K562 (cell line): Measurements from ENCODE around the gene ARF1. TPM values are rescaled to one million over a fixed set of nuclear protein-coding genes. Genes with fewer than 3 reads are reported as not detected.
A peak's percentile ranks its signal among the peaks of the same experiment; 100 is the strongest.

ENCODE experiments used
- ATAC-seq: fragments of 200-7000 bp; cut with Tn5 transposase; 3 replicates; pipeline ENCODE4 v1.9.1; 2020; ENCODE audit warnings: moderate library complexity
- BruUV-seq: library from RNA; stranded (reverse); fragments of 400-500 nt; replicated peaks from 2 replicates; lab custom pipeline; 2021; lab: Mats Ljungman, UMichigan
- CTCF ChIA-PET: fragments of 300-600 bp; formaldehyde crosslinking; extraction: SDS; loops from one replicate; lab custom pipeline; 2021; ENCODE audit warnings: low intra/inter-chr PET ratio; lab: Yijun Ruan, JAX
- POLR2A ChIA-PET: fragments of 300-600, 350-650 bp; sonication (Branson Sonifier 250); formaldehyde crosslinking; extraction: SDS; loops from one replicate; lab custom pipeline; 2021; ENCODE audit warnings: antibody characterized with exemption, inconsistent platforms; lab: Yijun Ruan, JAX
- DNase-seq, 4 experiments: peaks; one replicate each; pipeline versions ENCODE4 v3.0.0 to v3.0.0-alpha.2; 2011 to 2018; ENCODE audit warnings: low spot score in 3 of 4, mixed read lengths in 3 of 4; ENCODE audit errors: extremely low read depth in 1 of 4
- FAIRE-seq: peaks from 2 replicates; lab custom pipeline; 2011; peaks lifted over from hg19 to GRCh38; lab: Jason Lieb, UNC
- H2AFZ ChIP-seq: 2 replicates; pipeline ENCODE4 v1.6.0; 2011; ENCODE audit warnings: low read depth, low read length, control low read depth, inconsistent platforms
- H3K27ac ChIP-seq: fragments of 200-600 bp; 3 replicates; pipeline ENCODE4 v1.8.0; 2011; ENCODE audit warnings: low read depth, mild to moderate bottlenecking, control low read depth, inconsistent platforms, low read length, moderate library complexity, mixed read lengths; ENCODE audit errors: extremely low read depth
- H3K27me3 ChIP-seq, 2 experiments: fragments of 300-600 bp in 1 of 2; 2 replicates in 1 of 2; 3 replicates in 1 of 2; pipeline versions ENCODE4 v1.6.0 to v1.8.0; 2011; ENCODE audit warnings: inconsistent platforms in 2 of 2, low read length in 2 of 2, mild to moderate bottlenecking in 1 of 2, mixed read lengths in 1 of 2, moderate library complexity in 1 of 2; ENCODE audit not compliant: control insufficient read depth in 2 of 2, insufficient read depth in 2 of 2
- H3K36me3 ChIP-seq: fragments of 300-600 bp; 3 replicates; pipeline ENCODE4 v1.8.0; 2011; ENCODE audit warnings: mild to moderate bottlenecking, low read length, inconsistent platforms; ENCODE audit not compliant: control insufficient read depth, insufficient read depth
- H3K4me1 ChIP-seq, 2 experiments: fragments of 200-600 bp in 1 of 2; replicated peaks in 1 of 2; 2 replicates in 1 of 2; 3 replicates in 1 of 2; pipeline versions ENCODE4 v1.5.1 to v1.8.0; 2011; ENCODE audit warnings: inconsistent platforms in 2 of 2, low read length in 2 of 2, mild to moderate bottlenecking in 1 of 2, mixed read lengths in 1 of 2, moderate library complexity in 1 of 2; ENCODE audit not compliant: control insufficient read depth in 2 of 2, insufficient read depth in 2 of 2
- H3K4me2 ChIP-seq: 2 replicates; pipeline ENCODE4 v1.6.1; 2011; ENCODE audit warnings: low read length, control low read depth, inconsistent platforms, mixed read lengths; ENCODE audit not compliant: insufficient read depth
- H3K4me3 ChIP-seq: fragments of 200-600 bp; sonication (generic), shearing (Covaris generic); 2 replicates; pipeline ENCODE4 v1.5.1; 2016; ENCODE audit warnings: control low read depth, inconsistent platforms
- H3K79me2 ChIP-seq: fragments of 200-600 bp; 3 replicates; pipeline ENCODE4 v1.8.0; 2011; ENCODE audit warnings: low read length, inconsistent platforms; ENCODE audit not compliant: control insufficient read depth, insufficient read depth
- H3K9ac ChIP-seq, 2 experiments: 2 replicates each; pipeline versions ENCODE4 v1.6.0 to v1.6.1; 2011; ENCODE audit warnings: low read depth in 2 of 2, low read length in 2 of 2, control low read depth in 1 of 2, inconsistent platforms in 1 of 2, mild to moderate bottlenecking in 1 of 2, mixed read lengths in 1 of 2; ENCODE audit not compliant: insufficient read depth in 1 of 2
- H3K9me1 ChIP-seq: one replicate; pipeline ENCODE4 v1.6.0; 2011; ENCODE audit warnings: inconsistent platforms, mild to moderate bottlenecking, low read length, moderate library complexity; ENCODE audit not compliant: control insufficient read depth, insufficient read depth
- H3K9me3 ChIP-seq: replicated peaks from 2 replicates; pipeline ENCODE4 v1.5.1; 2011; ENCODE audit warnings: low read depth, low read length, inconsistent platforms; ENCODE audit not compliant: control insufficient read depth, insufficient read depth
- H4K20me1 ChIP-seq: replicated peaks from 2 replicates; pipeline ENCODE4 v1.6.1; 2011; ENCODE audit warnings: low read length, inconsistent platforms, mixed read lengths; ENCODE audit not compliant: control insufficient read depth, insufficient read depth
- ETV5 ChIP-seq: sonication (generic); formaldehyde crosslinking; IDR thresholded peaks from 2 replicates; pipeline ENCODE4 v1.4.0; 2020; ENCODE audit warnings: low read depth, mild to moderate bottlenecking, missing genetic modification reagents
- RFX5 ChIP-seq: IDR thresholded peaks from 2 replicates; pipeline ENCODE4 v1.6.1; 2011; ENCODE audit warnings: low read depth, mild to moderate bottlenecking, improper control_type of control experiment, low read length
- SMARCA4 ChIP-seq: fragments of 450-650 bp; IDR thresholded peaks from 2 replicates; pipeline ENCODE4 v1.6.1; 2016
- WGBS: fragments of 100-300 bp; shearing (Covaris generic); methylation state at CpG from one replicate; pipeline ENCODE4 v1.1.6; 2016; ENCODE audit warnings: low coverage, mixed read lengths; ENCODE audit not compliant: insufficient coverage; ENCODE audit errors: missing lambda C conversion rate; 5-methylcytosine and 5-hydroxymethylcytosine counted together
- in situ Hi-C: fragments of 300-500 bp; cut with MboI; formaldehyde crosslinking; loops from 4 replicates; pipeline ENCODE4 v1.15.0; 2018; ENCODE audit warnings: inconsistent platforms, mixed read lengths
- intact Hi-C: fragments of 100-400 bp; cut with micrococcal nuclease; formaldehyde crosslinking; loops from 2 replicates; pipeline ENCODE4 v1.14.2; 2022
- polyA plus RNA-seq, 8 experiments: library from polyadenylated mRNA; depleted of rRNA in 4 of 8; stranded (reverse) in 5 of 8; unstranded in 3 of 8; fragments of >200 nt; fragmentation: Nextera tagmentation in 2 of 8; fragmentation: Illumina TruSeq in 1 of 8; extraction: Ambion mirVana in 2 of 8; extraction: Trizol in 1 of 8; gene quantifications; 2 replicates each; pipeline versions ENCODE4 v1.2.1 to v1.2.3, GENCODE V29; 2011 to 2014; ENCODE audit warnings: inconsistent platforms in 1 of 8, missing spikeins in 1 of 8
- total RNA-seq, 7 experiments: library from RNA; depleted of rRNA in 6 of 7; stranded (reverse); fragments of >200 nt in 6 of 7; fragmentation: Illumina TruSeq in 2 of 7; extraction: Trizol in 2 of 7; gene quantifications; 2 replicates each; pipeline versions ENCODE4 v1.2.1 to v1.2.3, GENCODE V29; 2011 to 2021; ENCODE audit warnings: low replicate concordance in 1 of 7
- TF ChIP-seq, protein P1 (sequence below), 2 experiments: fragments of 450-650 bp; conservative IDR thresholded peaks; 2 replicates each; pipeline ENCODE4 v1.6.1; 2017; ENCODE audit warnings: mild to moderate bottlenecking in 2 of 2, moderate library complexity in 2 of 2
- TF ChIP-seq, protein P2 (sequence below): sonication (generic); formaldehyde crosslinking; IDR thresholded peaks from 2 replicates; pipeline ENCODE4 v1.8.0; 2023; ENCODE audit warnings: missing genetic modification reagents, mild to moderate bottlenecking, borderline replicate concordance

Gene ARF1
- total and polyA plus RNA-seq, 9 of the 15 experiments (the other 6 are each of a cell fraction or from before 2014, with no cell fraction given) = 69.8 to 593 (median 325) TPM

DNA sequence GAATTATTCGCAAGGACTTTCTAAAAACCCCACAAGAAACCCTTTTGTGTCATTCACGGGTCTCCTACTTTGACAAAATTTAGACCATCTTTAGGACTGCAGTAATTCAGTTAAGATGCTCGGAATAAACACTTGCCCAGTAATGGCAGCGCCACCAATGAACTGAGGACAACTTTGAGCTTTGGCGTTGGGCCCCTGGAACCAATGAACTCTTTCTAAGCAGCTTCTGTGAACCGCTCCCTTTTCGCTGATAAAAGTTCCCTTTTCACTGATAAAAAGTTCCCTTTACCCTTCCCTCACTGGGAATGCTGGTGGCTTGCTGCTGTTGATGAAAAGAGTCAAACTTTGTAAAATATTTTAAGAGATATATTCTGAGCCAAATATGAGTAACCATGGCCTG, 28.0 kb downstream of the ARF1 start:
- no peak overlapping the region for H3K4me3 ChIP-seq
- ATAC-seq (no peak), DNase-seq (peak in 1 of 4 experiments; percentile 5), FAIRE-seq (no peak)
- TF ChIP-seq RFX5 = no peak
- TF ChIP-seq, protein P1, sequence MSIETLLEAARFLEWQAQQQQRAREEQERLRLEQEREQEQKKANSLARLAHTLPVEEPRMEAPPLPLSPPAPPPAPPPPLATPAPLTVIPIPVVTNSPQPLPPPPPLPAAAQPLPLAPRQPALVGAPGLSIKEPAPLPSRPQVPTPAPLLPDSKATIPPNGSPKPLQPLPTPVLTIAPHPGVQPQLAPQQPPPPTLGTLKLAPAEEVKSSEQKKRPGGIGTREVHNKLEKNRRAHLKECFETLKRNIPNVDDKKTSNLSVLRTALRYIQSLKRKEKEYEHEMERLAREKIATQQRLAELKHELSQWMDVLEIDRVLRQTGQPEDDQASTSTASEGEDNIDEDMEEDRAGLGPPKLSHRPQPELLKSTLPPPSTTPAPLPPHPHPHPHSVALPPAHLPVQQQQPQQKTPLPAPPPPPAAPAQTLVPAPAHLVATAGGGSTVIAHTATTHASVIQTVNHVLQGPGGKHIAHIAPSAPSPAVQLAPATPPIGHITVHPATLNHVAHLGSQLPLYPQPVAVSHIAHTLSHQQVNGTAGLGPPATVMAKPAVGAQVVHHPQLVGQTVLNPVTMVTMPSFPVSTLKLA (conservative IDR thresholded peaks at IDR 0.05) = 0 out of 4 replicates have a peak, but pooled peaks of 1 of the 2 experiments have one; percentile 10
- 0 out of 2 replicates have a peak, but pooled peaks have one; percentile 15 for TF ChIP-seq ETV5 (CRISPR knock-in tag)
- no peak for TF ChIP-seq SMARCA4
- TF ChIP-seq, protein P2, sequence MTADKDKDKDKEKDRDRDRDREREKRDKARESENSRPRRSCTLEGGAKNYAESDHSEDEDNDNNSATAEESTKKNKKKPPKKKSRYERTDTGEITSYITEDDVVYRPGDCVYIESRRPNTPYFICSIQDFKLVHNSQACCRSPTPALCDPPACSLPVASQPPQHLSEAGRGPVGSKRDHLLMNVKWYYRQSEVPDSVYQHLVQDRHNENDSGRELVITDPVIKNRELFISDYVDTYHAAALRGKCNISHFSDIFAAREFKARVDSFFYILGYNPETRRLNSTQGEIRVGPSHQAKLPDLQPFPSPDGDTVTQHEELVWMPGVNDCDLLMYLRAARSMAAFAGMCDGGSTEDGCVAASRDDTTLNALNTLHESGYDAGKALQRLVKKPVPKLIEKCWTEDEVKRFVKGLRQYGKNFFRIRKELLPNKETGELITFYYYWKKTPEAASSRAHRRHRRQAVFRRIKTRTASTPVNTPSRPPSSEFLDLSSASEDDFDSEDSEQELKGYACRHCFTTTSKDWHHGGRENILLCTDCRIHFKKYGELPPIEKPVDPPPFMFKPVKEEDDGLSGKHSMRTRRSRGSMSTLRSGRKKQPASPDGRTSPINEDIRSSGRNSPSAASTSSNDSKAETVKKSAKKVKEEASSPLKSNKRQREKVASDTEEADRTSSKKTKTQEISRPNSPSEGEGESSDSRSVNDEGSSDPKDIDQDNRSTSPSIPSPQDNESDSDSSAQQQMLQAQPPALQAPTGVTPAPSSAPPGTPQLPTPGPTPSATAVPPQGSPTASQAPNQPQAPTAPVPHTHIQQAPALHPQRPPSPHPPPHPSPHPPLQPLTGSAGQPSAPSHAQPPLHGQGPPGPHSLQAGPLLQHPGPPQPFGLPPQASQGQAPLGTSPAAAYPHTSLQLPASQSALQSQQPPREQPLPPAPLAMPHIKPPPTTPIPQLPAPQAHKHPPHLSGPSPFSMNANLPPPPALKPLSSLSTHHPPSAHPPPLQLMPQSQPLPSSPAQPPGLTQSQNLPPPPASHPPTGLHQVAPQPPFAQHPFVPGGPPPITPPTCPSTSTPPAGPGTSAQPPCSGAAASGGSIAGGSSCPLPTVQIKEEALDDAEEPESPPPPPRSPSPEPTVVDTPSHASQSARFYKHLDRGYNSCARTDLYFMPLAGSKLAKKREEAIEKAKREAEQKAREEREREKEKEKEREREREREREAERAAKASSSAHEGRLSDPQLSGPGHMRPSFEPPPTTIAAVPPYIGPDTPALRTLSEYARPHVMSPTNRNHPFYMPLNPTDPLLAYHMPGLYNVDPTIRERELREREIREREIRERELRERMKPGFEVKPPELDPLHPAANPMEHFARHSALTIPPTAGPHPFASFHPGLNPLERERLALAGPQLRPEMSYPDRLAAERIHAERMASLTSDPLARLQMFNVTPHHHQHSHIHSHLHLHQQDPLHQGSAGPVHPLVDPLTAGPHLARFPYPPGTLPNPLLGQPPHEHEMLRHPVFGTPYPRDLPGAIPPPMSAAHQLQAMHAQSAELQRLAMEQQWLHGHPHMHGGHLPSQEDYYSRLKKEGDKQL (CRISPR knock-in tag) = no peak
- in situ Hi-C loops (no loop called here), intact Hi-C loops (no loop called here)
- H3K4me2 ChIP-seq = peak overlapping the region; percentile 97
- peak overlapping the region in 1 of 2 experiments; percentile 86; a peak in 2 of 4 replicates for H3K9ac ChIP-seq
- no peaks in the 10 kb centered on the region for H4K20me1 ChIP-seq
- peak overlapping the region; percentile 94 for H2AFZ ChIP-seq
- WGBS = 19% methylated on average over 7 of the region's 7 CpGs
- peaks cover 16 to 32% of the 10 kb centered on the region in 2 experiments; a peak in 4 of 5 replicates for H3K4me1 ChIP-seq
- no peaks in the 10 kb centered on the region for H3K9me3 ChIP-seq
- H3K9me1 ChIP-seq = no peaks in the 10 kb centered on the region
- peaks cover 27% of the 10 kb centered on the region for H3K79me2 ChIP-seq
- H3K27ac ChIP-seq = peak overlapping the region; percentile 76; the same call in 1 of the 3 replicates
- POLR2A ChIA-PET = interaction anchor here (0.5 to 2.5 kb wide), 13 partner anchors 11 to 378 kb away, joined by 3 to 22 read pairs (median 3); no protein-coding TSS in a partner anchor
- BruUV-seq = no TSS peak
- peaks cover 26% of the 10 kb centered on the region; the same call in 2 of the 3 replicates for H3K36me3 ChIP-seq
- CTCF ChIA-PET = no interaction called here
- no peaks in the 10 kb centered on the region for H3K27me3 ChIP-seq
